GM18520 (cell line): Measurements from ENCODE around the gene KCNJ4.
"Not testable (repeated sequence)": the region's sequence is repeated elsewhere in the genome, so short reads cannot be mapped to it uniquely, and the experiment has no call there.

Experiments used
- ATAC-seq: cut with Tn5 transposase; IDR thresholded peaks from one replicate; pipeline ENCODE4 v1.9.1; 2021; ENCODE audit not compliant: unreplicated experiment

KCNJ4 gene

DNA sequence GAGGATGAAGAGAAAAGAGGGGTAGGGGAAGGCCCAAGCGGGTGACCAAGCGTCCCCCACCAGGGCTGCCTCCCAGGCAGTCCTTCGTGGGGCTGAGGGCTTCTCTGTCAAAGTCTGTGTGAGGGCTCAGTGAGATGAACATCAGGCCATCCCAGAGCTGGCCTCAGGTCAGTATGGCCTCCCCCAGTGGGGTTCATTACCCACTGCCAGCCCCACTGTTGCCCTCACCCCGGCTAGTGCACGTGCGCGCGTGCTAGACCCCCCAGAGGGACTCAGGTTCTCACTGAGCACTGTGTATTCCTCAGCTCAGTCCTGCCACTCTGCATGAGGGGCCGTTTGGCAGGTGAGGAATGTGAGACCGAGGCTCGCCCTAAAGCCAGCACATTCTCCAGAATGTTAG is 16.2 kb upstream of the KCNJ4 start:
- ATAC-seq = no peak

DNA sequence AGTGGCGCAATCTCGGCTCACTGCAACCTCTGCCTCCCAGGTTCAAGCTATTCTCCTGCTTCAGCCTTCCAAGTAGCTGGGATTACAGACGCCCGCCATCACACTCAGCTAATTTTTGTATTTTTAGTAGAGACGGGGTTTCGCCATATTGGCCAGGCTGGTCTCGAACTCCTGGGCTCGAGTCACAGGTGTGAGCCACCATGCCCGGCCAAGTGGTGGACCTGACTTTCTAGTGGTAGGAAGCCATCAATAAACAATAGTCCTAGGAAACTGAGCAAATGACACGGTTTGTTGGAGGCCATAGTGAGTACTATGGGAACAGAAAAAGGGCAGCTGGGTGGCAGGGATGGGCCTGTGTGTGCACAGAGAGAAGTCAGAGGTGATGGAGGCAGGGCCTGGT is 15.2 kb upstream of the KCNJ4 start:
- ATAC-seq = not testable (repeated sequence)

DNA sequence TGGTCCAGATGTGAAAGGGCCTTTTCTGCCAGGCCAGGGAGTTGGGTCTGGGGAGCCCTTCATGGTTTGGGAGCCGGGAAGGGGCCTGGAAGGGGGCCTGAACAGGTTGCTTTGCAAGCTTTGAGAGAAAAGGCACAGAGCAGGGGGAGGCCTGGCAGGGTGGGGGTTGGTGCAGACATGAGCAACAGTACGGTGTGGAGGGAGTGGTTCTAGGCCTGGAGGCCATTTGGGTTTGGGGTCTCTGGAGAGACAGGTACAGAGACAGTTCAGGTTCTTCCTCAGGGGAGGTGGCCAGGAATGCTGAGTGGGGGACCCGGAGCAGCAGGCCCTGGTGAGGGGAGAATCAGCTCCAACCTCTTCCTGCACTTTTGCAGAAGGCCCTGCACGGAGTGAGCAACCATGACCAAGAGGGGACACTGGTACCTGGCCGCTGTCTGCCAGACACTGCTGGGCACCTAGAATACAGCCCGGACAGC is 14.3 kb upstream of the KCNJ4 start:
- no peak for ATAC-seq

DNA sequence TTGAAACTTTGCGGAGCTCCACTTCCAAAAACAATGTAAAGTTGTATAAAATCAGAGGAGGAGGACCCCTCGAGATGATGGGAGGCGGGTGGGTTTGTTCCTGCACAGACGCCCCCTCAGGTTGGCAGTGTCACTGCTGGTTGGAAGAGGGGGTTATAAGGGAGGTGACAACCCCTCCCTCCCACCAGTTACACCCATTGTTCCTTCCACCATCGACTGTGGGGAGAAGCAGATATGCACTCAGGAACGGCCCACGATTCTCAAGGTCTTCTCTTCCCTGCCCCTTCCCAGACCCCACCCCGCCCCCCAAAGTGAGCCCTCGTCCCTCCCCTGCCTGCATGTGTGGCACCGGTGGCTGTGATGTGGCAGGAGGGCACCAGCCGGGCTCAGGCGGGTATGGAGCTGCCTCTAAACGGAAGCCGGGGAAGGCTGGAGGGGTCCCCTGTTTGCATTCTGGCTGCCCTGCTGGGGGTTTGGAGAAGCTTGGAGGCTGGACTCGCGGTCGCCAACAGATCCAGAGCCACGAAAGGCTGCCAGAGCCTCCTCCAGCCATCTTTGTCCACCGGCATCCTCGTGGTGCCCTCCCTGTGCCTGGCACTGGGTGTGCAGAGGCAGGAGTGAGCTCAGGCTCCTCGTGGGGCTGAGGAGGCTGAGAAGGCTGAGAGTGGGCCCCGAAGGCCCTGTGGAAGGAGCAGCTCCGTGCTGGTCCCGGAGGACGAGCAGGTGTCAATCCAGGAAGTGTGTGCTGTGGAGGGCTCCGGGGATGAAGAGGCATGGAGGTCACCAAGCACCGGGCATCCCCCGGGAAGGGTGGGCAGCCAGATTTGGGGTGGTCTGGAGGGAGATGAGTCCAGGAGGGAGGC is 13.7 kb upstream of the KCNJ4 start:
- ATAC-seq = no peak

DNA sequence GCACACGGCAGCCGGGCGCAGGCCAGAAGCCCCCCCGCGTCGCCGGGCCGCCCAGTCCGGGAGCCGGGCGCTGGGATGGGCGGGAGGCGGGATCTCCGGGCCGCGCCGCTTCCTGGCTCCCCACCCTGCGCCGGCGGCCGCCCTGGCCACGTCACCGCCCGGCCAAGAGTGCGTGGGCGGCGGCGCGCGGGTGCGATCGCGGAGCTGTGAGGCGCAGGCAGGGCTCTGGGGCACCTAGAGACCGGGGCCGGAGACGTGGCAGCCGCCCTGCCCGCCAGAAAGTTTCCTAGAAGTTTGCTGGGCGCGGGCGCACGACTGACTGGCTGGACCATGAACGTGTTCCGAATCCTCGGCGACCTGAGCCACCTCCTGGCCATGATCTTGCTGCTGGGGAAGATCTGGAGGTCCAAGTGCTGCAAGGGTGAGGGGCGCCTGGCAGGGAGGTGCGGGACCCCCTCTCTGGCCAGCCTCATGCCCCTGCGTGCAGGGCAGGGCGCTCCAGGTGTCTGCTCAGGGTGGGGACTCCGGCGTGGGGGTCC is 13.0 kb upstream of the KCNJ4 start, which contains the start of gene KDELR3:
TSS of gene KDELR3 (plus strand) at position 193 of the 539 bp plus-strand sequence. CDS start at position 331, 138 bp downstream.
- no peak for ATAC-seq

DNA sequence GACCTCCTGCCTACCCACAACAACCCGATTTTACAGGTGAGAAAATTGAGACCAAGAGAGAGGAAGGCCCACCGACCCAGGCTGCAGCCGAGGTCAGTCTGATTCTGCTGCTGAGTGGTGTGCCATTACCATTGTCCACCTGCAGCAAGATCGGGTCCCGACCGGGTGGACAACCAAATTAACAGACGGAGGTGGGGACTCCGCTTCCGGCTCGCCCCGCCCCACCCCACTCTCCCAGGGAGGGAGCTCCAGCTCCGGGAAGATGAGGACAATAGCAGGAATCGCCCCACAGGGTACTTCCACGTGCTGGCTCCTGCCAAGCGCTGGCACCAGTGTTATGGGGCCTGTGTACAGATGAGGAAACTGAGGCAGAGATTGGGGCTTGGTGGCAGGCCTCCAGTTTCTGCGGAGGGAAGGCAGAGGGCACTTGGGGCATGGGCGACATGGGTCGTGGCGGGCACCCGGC is 12.5 kb upstream of the KCNJ4 start:
- ATAC-seq = no peak

DNA sequence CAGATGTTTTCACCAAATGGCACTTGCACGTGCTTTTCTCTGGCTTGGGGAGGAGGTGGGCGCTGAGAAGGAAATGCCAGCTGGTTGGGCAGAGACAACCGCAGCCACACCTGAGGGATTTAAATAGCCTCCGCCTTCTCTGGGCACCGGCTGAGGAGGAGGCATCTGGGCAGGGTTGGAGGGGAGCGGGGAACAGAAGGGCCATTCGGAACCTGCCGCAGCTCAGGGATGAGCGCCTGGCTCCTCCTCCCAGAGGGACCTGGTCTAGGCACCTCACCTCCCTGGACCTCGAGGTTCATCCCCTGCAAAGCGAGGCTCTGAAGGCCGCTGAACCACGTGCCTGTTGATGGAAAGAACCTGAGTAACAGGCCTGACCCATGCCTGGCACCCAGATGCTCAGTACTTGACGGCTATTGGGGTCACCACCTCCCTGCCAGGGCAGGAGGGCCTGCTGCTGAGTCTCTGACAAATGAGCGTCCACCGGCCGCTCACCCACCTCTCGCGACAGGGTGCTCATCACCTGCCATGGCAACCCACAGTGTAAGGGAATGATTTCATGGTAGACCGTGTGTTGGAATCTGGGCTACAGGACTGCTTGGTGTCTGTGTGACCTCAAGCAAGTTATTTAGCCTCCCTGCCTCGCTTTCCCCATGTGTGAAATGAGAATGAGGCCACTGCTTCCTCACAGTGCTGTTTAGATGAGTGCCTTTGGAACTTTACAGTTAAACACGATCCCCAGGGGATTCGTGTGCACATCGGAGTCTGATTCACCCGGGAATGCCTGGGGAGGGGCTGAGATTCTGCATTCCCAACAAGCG is 10.9 kb upstream of the KCNJ4 start:
- ATAC-seq = no peak

DNA sequence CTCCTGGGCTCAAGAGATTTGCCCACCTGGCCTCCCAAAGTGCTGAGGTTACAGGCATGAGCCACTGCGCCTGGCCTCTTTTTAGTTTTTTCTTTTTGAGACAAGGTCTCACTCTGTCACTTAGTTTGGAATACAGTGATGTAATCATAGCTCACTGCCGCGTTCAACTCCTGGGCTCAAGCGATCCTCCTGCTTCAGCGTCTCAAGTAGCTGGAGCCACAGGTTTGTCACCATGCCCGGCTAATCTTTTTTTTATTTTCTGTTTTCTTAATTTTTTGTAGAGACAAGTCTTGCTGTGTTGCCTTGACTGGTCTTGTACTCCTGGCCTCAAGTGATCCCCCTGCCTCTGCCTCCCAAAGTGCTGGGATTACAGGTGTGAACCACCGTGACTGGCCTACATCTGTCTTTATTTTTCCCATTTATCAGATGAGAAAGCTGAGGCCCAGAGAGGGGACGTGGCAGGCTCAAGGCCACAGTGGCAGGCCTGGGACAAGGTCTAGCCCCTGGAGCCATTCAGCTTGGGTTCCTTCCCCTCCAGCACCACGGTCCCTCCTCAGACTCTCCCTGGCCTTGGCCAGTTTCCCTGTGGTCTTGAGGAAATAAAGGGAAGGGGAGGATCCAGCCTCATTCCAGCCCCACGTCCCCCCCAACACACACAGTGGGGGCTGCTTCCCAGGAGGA is 10.1 kb upstream of the KCNJ4 start:
- ATAC-seq = no peak

DNA sequence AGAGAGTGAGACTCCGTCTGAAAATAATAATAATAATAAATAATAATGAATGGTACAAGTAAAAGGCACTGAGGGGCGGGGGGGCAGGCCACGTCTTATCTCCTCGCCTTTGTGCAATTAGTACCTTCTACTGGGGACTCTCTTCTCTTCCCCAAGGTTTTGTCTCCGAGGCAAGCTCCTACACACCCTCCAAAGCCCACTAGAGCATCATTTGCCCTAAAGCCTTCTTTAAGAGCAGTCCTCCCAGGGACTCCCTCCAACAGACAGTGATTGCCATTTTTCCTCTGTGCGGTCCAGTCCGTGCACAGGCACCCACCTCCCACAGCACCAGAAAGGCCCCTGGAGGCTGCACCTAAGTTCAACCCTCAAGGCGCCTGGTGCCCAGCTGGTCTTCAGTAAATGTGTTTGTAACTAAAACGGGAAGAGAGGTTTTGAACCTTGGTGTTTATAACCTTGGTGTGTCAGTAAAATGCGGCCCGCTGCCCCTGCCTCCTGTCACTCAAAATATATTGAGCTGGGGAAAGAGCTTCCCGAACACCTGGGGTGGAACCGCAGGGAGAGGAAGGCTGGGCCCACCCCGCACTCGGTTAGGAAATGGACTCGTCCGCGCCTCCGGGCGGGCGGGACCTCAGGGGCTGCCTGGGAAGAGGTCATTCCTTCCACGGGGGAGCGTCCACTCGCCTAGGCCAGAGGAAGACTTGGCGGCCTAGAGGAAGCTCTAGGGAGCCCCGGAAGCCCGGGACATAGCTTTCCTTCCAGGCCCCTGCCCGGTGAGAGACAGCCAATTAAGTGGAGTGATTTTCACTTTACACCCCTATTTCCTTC is 8.2 kb upstream of the KCNJ4 start:
- ATAC-seq = no peak

DNA sequence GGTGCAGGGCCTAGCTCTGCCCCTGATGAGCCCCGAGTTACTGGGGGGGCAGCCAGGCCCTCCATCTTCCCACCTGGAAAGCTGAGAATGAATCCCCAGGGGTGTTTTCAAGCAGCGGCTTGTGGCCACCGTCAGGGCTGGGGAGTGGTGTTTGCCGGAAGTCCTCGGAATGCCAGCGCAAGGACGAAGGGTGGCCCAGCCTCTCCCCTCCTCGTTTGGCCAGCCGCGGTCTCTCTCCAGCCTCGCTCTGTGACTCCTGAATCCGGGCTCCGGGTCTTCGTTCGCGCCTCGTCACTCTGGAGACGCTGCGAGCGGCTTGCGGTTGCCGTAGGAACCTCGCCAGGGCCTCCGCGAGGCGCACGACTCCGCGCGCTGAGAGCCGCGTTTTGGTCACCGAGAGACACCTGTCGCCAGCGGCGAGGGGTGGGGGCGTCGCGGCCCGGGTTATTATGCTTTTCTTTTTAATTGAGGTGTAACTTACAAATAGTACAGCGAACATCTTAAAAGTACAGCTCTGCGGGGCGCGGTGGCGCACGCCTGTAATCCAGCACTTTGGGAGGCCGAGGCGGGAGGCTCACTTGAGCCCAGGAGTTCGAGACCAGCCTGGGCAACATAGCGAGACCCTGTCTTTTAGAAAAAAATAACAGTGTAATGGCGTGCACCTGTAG is 6.5 kb upstream of the KCNJ4 start:
- ATAC-seq = no peak

DNA sequence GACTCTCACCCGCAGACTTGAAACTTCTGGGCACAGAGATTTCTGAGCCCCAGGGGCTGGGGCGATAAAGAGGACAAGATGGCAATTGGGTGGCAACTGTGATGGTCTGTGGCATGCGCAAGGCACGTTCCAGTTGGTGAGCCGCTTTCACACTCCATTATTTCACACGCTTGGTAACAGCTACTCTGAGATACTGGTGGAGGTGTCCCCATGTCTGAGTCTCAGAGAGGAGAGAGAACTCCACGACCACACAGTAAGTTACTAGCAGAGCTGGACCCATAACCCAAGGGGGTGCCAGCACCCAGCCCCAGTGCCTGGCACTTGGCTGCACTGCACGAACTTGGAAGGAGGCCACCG is 6.0 kb upstream of the KCNJ4 start:
- no peak for ATAC-seq

DNA sequence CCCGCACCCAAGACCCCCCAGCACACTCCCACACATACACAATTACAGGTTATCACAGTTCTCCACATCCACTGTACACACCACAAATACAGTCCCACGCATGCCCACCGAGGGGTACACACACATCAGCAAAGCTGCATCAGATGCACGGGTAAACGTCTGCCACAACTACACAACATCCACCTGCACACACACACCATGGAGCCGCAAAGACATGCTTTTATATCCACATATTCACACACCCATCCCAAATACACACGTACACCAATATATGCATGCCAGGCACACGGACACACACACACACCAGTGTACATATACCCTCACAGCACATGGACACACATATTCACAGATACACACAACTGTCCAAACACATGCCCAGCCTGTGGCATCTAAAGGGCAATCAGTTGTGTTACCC is 5.4 kb upstream of the KCNJ4 start:
- no peak for ATAC-seq

DNA sequence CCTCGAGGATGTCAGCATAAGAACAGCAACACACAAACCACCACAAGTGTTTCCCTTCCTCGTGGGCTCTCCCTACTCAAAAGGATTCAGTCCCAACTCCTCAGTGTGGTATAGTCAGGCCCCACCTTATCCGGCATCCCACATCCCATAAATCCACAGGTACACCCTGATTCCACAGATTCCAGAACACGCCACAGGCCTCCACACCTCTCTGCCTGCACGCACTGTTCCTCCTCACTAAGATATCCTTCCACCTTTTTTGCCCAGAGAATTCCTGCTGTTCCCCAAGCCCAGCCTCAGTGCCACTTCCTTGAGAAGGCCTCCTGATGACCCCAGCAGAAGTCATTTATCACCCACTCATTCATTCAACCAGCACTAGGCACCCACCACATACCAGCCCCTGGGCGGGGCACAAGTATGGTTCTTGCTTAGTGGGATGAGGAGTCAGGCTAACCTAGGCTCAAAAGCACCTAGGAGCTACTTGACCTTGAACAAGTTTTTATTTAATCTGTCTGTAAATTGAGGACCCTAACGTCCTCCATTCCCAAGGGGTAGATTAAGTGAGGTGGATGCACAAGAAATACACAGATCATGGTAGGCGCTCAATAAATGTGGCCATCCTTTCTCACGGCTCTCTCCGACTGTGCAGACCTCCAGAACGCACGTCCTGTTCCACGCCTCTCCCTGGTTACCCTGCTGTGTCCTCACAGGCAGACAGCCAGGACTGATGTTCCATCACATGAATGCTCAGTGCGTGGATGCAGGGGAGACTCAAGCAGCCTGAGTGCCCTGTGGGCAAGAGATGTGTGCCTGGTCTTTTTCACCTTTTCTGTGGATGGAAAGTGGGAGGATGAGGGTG is 2.1 kb upstream of the KCNJ4 start:
- no peak for ATAC-seq

DNA sequence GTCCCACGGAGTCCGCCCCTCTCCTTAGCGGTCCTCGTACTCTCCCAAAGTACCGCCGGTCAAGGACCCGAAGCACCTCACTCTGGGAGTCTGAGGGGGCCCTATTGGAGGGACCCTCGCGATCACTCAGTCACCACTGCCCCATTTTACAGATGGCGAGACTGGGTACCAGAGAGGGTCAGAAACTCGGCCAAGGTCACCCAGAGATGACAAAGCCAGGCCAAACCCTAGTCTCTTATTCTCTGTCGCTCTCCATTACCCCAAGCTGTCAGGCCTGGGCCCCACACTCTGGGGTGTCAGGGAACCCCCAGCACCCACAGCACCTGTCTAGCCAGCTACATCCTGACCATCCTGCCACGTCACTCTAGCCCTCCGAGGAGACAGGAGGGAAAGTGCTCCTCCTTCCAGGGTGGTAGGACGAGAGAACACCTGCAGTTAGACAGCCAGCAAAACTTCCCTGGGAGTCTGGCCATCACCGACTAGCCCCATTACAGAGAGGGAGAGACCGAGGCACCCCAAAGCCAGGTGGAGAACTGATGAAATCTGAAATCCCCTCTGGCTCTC is 1.4 kb upstream of the KCNJ4 start:
- no peak for ATAC-seq

DNA sequence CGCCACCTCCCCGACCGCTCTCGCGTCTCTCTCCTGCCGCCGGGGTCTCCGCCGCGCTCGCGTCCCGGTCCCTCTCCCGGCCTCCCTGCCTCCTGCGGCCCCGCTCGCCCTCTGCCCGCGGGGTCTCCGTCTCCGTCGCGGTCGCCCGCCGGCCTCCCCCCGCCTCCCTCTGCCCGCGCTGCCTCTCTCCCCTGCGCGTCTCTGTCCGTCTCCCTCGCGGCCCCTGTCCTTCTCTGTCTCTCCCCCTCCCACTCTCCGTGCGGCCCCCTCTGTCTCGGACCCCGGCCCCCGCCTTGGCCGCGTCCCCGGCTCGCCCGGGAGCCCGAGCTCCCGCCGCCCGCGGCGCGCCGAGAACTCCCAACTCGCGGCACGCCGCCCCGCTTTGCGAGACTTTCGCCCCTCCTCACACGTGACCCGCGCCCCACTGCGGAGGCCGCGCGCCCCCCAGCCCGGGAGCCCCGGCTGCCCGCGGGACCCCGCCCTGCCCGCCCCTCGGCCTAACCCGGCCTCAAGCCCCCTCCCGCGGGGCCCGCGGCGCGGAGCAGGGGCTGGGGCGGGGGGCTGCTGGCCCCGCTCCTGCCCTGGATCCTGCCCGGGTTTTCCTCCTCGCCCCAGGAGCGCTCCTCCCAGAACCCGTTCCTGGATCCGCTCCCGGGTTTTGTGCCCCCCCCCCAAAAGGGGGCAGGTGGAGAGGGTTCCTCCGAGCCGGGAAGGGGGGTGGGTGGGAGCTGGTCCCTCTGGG is 702 bp upstream of the KCNJ4 start:
- ATAC-seq = no peak

DNA sequence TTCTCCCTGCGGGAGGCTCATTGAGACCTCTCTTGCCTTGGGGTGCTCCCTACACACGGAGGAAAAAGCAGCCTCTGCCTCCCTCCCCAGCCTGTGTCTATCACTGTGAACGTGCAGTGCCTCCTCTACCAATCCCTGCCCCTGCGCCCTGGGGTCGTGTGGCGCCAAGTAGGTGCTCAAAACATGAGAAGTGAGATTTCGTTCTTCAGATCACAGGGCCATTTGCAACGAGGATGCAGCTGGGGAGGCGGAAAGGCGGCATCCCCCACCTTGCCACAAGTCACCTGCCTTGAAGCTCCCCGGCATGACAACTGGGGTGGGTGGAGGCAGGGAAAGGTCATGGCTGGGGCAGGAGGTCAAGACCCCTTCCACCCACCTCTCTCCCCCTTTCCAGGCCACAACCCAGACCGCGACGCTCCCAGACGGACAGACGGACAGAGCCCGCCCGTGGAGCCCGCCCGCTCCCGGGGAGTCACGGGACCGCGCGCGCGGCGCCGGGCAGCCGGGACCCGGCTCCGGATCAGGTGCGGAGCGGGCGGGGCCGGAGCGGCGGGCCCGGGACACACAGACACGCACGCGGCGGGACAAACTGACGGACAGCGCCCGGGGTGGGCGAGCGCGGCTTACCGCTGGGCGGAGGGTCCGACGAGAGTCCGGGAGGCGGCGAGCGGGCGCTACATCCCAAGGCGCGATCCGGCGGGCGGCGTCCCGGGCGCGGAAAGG is 485 bp downstream of the KCNJ4 start:
- ATAC-seq = no peak

DNA sequence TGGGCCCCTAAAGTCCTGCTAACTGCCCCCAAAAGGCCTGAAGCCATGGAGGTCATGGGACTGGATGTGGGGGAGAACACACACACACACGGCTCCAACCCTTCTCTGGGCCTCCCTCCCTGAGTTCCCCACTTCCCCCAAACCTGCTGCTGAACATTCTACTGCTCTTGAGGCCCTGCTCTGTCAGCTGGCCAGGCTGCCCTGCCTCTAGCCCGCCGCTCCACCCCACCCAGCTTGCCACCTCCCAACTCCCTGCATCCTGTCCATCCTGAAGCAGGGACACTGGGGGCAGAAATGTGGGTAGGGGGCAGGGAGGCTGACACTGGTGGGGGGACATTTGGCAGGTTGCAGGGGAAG is 1.0 kb downstream of the KCNJ4 start:
- ATAC-seq = no peak
